H9 (cell line): Measurements from ENCODE around the gene TPBGL. TPM values are rescaled to one million over a fixed set of nuclear protein-coding genes. Genes with fewer than 3 reads are reported as not detected.

Experiments
- DNase-seq: peaks from one replicate; pipeline ENCODE4 v3.0.0-alpha.2; 2017
- H2AFZ ChIP-seq: one replicate; pipeline ENCODE4 v1.6.1; 2013; ENCODE audit warnings: mild to moderate bottlenecking, low read length, control low read depth, moderate library complexity
- H2AK5ac ChIP-seq: 2 replicates; pipeline ENCODE4 v1.6.1; 2013; ENCODE audit warnings: low read length, control low read depth, mixed read lengths; ENCODE audit not compliant: insufficient read length
- H2BK120ac ChIP-seq: one replicate; pipeline ENCODE4 v1.6.1; 2013; ENCODE audit warnings: low read depth, mild to moderate bottlenecking, low read length, control low read depth, inconsistent platforms; ENCODE audit not compliant: poor library complexity, severe bottlenecking
- H2BK12ac ChIP-seq: 2 replicates; pipeline ENCODE4 v1.6.1; 2013; ENCODE audit warnings: low read length, control low read depth, mixed read lengths, low read depth; ENCODE audit not compliant: insufficient read length
- H2BK15ac ChIP-seq: 2 replicates; pipeline ENCODE4 v1.6.1; 2013; ENCODE audit warnings: low read depth, low read length, control low read depth
- H2BK20ac ChIP-seq: one replicate; pipeline ENCODE4 v1.6.1; 2013; ENCODE audit warnings: low read depth, mild to moderate bottlenecking, low read length, control low read depth, inconsistent platforms; ENCODE audit not compliant: poor library complexity, severe bottlenecking
- H2BK5ac ChIP-seq: 2 replicates; pipeline ENCODE4 v1.6.1; 2013; ENCODE audit warnings: low read length, control low read depth, mixed read lengths; ENCODE audit not compliant: insufficient read length
- H3K14ac ChIP-seq: 2 replicates; pipeline ENCODE4 v1.6.1; 2013; ENCODE audit warnings: low read length, control low read depth; ENCODE audit not compliant: insufficient read depth
- H3K18ac ChIP-seq: 2 replicates; pipeline ENCODE4 v1.6.1; 2013; ENCODE audit warnings: low read depth, mild to moderate bottlenecking, mixed read lengths, low read length, control low read depth; ENCODE audit not compliant: insufficient read length
- H3K23ac ChIP-seq: 2 replicates; pipeline ENCODE4 v1.6.1; 2013; ENCODE audit warnings: low read length, control low read depth, mixed read lengths, low read depth; ENCODE audit not compliant: insufficient read length
- H3K23me2 ChIP-seq: 2 replicates; pipeline ENCODE4 v1.6.1; 2013; ENCODE audit warnings: low read depth, mild to moderate bottlenecking, mixed read lengths, low read length, control low read depth; ENCODE audit not compliant: insufficient read length, poor library complexity, severe bottlenecking
- H3K27ac ChIP-seq: 2 replicates; pipeline ENCODE4 v1.5.1; 2013; ENCODE audit warnings: low read length, control low read depth, mixed read lengths, low read depth; ENCODE audit not compliant: insufficient read length
- H3K27me3 ChIP-seq: 2 replicates; pipeline ENCODE4 v1.6.1; 2013; ENCODE audit warnings: low read length, control low read depth, inconsistent platforms; ENCODE audit not compliant: insufficient read depth
- H3K4ac ChIP-seq: 2 replicates; pipeline ENCODE4 v1.6.1; 2013; ENCODE audit warnings: low read depth, mild to moderate bottlenecking, control low read depth, inconsistent platforms, low read length, moderate library complexity
- H3K4me1 ChIP-seq: 2 replicates; pipeline ENCODE4 v1.6.1; 2013; ENCODE audit warnings: low read length, control low read depth, inconsistent platforms; ENCODE audit not compliant: insufficient read depth
- H3K4me2 ChIP-seq: 2 replicates; pipeline ENCODE4 v1.6.1; 2013; ENCODE audit warnings: low read length, control low read depth, mixed read lengths; ENCODE audit not compliant: insufficient read length, insufficient read depth
- H3K56ac ChIP-seq: 2 replicates; pipeline ENCODE4 v1.6.1; 2013; ENCODE audit warnings: low read depth, mild to moderate bottlenecking, mixed read lengths, low read length, control low read depth; ENCODE audit not compliant: insufficient read length
- H3K79me1 ChIP-seq: 2 replicates; pipeline ENCODE4 v1.6.1; 2013; ENCODE audit warnings: low read depth, mild to moderate bottlenecking, moderate library complexity, low read length, control low read depth, inconsistent platforms; ENCODE audit not compliant: insufficient read depth, poor library complexity, severe bottlenecking
- H3K79me2 ChIP-seq: 2 replicates; pipeline ENCODE4 v1.6.1; 2013; ENCODE audit warnings: low read length, control low read depth, inconsistent platforms; ENCODE audit not compliant: insufficient read depth
- H3K9ac ChIP-seq: 2 replicates; pipeline ENCODE4 v1.6.1; 2013; ENCODE audit warnings: low read length, control low read depth, mixed read lengths; ENCODE audit not compliant: insufficient read length; ENCODE audit errors: extremely low read depth
- H3K9me3 ChIP-seq: one replicate; pipeline ENCODE4 v1.6.1; 2013; ENCODE audit warnings: low read depth, low read length, inconsistent platforms; ENCODE audit not compliant: control insufficient read depth
- H3T11ph ChIP-seq: one replicate; pipeline ENCODE4 v1.6.1; 2013; ENCODE audit warnings: mild to moderate bottlenecking, low read length, control low read depth, inconsistent platforms
- H4K20me1 ChIP-seq: one replicate; pipeline ENCODE4 v1.6.1; 2013; ENCODE audit not compliant: control insufficient read depth, insufficient read length, insufficient read depth
- H4K5ac ChIP-seq: 2 replicates; pipeline ENCODE4 v1.6.1; 2013; ENCODE audit warnings: low read depth, mild to moderate bottlenecking, mixed read lengths, low read length, control low read depth; ENCODE audit not compliant: insufficient read length
- H4K8ac ChIP-seq: replicated peaks from 2 replicates; pipeline ENCODE4 v1.6.1; 2013; ENCODE audit warnings: low read length, control low read depth, mixed read lengths, low read depth; ENCODE audit not compliant: insufficient read length
- H4K91ac ChIP-seq: 2 replicates; pipeline ENCODE4 v1.6.1; 2013; ENCODE audit warnings: low read depth, mild to moderate bottlenecking, moderate library complexity, mixed read lengths, low read length, control low read depth; ENCODE audit not compliant: insufficient read length
- H3K27ac Mint-ChIP-seq, 3 experiments: 2 replicates in 2 of 3; 3 replicates in 1 of 3; pipeline ENCODE4 v1.8.0; 2020 to 2021; ENCODE audit warnings: mixed read lengths in 3 of 3, mild to moderate bottlenecking in 1 of 3, moderate library complexity in 1 of 3
- H3K27me3 Mint-ChIP-seq: 2 replicates; pipeline ENCODE4 v1.8.0; 2021; ENCODE audit warnings: low read depth, mild to moderate bottlenecking, moderate library complexity, mixed read lengths
- H3K36me3 Mint-ChIP-seq, 3 experiments: 2 replicates in 2 of 3; 3 replicates in 1 of 3; pipeline ENCODE4 v1.8.0; 2020 to 2021; ENCODE audit warnings: low read depth in 3 of 3, mixed read lengths in 3 of 3; ENCODE audit not compliant: insufficient read depth in 1 of 3
- H3K4me1 Mint-ChIP-seq, 2 experiments: 2 replicates each; pipeline ENCODE4 v1.8.0; 2020; ENCODE audit warnings: mixed read lengths in 2 of 2
- H3K4me3 Mint-ChIP-seq, 2 experiments: 2 replicates in 1 of 2; 3 replicates in 1 of 2; pipeline ENCODE4 v1.8.0; 2020 to 2021; ENCODE audit warnings: mild to moderate bottlenecking in 2 of 2, mixed read lengths in 2 of 2, moderate library complexity in 1 of 2
- H3K9me3 Mint-ChIP-seq, 2 experiments: 2 replicates in 1 of 2; 3 replicates in 1 of 2; pipeline ENCODE4 v1.8.0; 2020; ENCODE audit warnings: mild to moderate bottlenecking in 2 of 2, mixed read lengths in 2 of 2, moderate library complexity in 1 of 2
- CTCF ChIP-seq: fragments of 200-600 bp; sonication (generic); conservative IDR thresholded peaks from 3 replicates; pipeline ENCODE4 v1.8.0; 2021; ENCODE audit warnings: antibody characterized with exemption, mild to moderate bottlenecking
- WGBS: extraction: QIAGEN DNeasy Blood & Tissue Kit; methylation state at CpG from one replicate; pipeline ENCODE4 v1.1.7; 2013; ENCODE audit warnings: missing lambda C conversion rate, low lambda C conversion rate, mixed read lengths; ENCODE audit not compliant: insufficient read length; ENCODE audit errors: extremely low coverage; 5-methylcytosine and 5-hydroxymethylcytosine counted together
- total RNA-seq: library from RNA; stranded (reverse); gene quantifications from 2 replicates; pipeline ENCODE4 v1.2.1, GENCODE V29; 2021

The TPBGL gene
- total RNA-seq, 1 experiment from 2014 or later, result 0.61 TPM

DNA sequence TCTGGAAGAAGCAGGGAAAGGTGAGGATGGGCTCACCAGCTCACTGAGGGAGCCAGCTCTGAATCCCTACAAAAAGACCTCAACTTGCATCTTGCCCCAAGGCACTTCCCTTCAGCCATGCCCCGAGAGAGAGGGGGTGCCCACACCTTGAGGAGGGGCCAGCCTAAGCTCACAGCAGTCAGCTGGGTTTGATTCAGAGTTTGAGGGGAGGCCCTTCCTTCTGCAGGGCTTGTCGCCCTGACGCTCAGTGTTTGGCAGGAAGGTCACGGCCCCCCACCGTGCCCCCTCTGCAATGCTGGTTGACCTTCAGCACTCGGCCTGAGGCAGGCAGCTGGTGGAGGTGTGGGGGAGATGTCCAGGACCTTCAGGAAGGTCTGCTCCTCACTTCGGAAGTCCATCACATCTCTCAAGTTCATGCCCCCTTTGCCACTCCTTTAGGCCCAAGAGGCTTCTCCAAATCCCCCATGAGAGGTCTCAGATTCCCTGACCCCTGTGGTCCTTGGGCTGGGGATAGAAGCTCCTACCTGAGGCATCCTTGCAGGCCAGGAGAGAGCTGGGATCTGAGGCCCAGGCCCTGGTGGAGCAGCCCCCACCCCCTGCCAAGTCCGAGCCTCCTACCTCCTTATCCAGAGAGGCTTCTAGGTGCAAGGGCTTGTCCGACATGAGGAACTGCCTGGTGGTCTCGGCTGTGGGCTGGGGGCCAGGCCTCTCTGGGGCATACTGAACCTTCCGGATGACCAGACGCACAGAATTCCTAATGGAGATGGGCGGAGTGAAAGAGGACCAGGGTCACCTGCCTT, 37.6 kb downstream of the TPBGL start:
- no peak overlapping the region for H2AFZ ChIP-seq
- no peak overlapping the region for H4K5ac ChIP-seq
- H3K23ac ChIP-seq, result no peak overlapping the region
- no peak overlapping the region; a peak in 1 of 7 replicates for H3K27ac Mint-ChIP-seq
- no peaks in the 10 kb centered on the region; a peak in 1 of 5 replicates for H3K9me3 Mint-ChIP-seq
- no peak overlapping the region for H2BK120ac ChIP-seq
- no peaks in the 10 kb centered on the region for H3K4me1 ChIP-seq
- H2BK20ac ChIP-seq, result no peak overlapping the region
- H4K20me1 ChIP-seq, result no peaks in the 10 kb centered on the region
- no peak overlapping the region for H2BK12ac ChIP-seq
- no peak overlapping the region for H3K18ac ChIP-seq
- H3K4ac ChIP-seq, result no peak overlapping the region
- H3K23me2 ChIP-seq, result no peaks in the 10 kb centered on the region
- H4K91ac ChIP-seq, result no peak overlapping the region
- peaks cover 0 to 19% (median 2%) of the 10 kb centered on the region in 3 experiments; a peak in 2 of 7 replicates for H3K36me3 Mint-ChIP-seq
- no peak overlapping the region for H3K14ac ChIP-seq
- WGBS, result no CpG with 5 or more reads among the region's 13 CpGs
- H2BK5ac ChIP-seq, result no peak overlapping the region
- DNase-seq, result no peak
- H3K4me1 Mint-ChIP-seq, result peaks cover 12% of the 10 kb centered on the region in 2 experiments
- H3K79me1 ChIP-seq, result no peaks in the 10 kb centered on the region
- no peak overlapping the region for H3K9ac ChIP-seq
- H3K56ac ChIP-seq, result no peak overlapping the region
- no peaks in the 10 kb centered on the region for H3K79me2 ChIP-seq
- no peak overlapping the region for H2BK15ac ChIP-seq
- H2AK5ac ChIP-seq, result no peak overlapping the region
- H3K27me3 Mint-ChIP-seq, result no peaks in the 10 kb centered on the region
- H3K4me2 ChIP-seq, result no peak overlapping the region
- no peaks in the 10 kb centered on the region for H3K27me3 ChIP-seq
- no peak overlapping the region for H3K27ac ChIP-seq
- no peaks in the 10 kb centered on the region for H3K9me3 ChIP-seq
- H3T11ph ChIP-seq, result no peak overlapping the region
- no peak overlapping the region for H4K8ac ChIP-seq
- no peak overlapping the region for H3K4me3 Mint-ChIP-seq
- no peak for TF ChIP-seq CTCF
